Measurements from ENCODE around the gene KRABD2.
"Not testable (repeated sequence)": the region's sequence is repeated elsewhere in the genome, so short reads cannot be mapped to it uniquely, and the experiment has no call there.

The KRABD2 gene

GRCh38 chr17:8392674-8393469 lies 16.4 kb upstream of the KRABD2 start:
- no peak for DNase-seq

DNA sequence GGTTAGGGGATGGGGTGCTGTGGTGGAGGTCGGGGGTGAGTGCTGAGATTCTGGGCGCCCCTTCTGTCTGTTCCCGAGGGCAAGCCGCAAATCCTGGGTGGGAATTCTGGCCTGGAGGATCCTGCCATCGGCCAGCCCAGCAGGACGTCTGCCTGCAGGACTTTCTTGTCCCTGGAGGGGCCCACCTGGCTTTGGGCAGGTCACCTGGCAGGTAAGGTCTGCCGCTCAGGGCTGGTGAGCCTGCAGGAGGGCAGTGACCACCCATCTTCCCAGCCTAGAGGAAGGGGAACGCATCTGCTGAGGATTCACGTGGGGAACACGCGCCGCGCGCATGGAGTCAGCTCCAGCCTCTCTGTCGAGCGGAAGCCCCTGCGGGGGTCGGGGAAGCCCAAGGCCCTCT lies 15.8 kb upstream of the KRABD2 start:
- DNase-seq: no peak

- no peak for DNase-seq
These were observed 15.2 kb upstream of the KRABD2 start for GRCh38 chr17:8391711-8392110.

- DNase-seq: peak in 1 of 5 experiments; percentile 60
These were observed 11.6 kb upstream of the KRABD2 start for GRCh38 chr17:8387914-8388651.

DNA sequence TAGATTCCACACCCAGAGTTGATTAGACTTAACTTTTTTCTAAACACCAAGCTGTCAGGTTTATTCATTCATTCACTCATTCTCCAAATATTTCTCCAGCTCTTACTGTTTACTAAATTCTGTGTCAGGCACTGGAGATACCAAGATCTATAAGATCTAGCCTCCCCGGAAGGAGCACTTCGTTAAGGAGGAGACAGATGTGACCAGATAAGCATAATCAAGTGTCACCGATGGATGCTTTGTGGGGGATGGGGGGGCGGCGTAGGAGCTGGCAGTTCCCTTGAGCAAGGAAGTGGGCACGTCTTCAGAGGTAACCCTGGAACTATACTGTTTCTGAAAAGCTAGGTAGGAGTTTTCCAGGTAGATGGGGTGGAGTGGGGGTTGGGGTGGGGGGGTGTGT lies 10.3 kb upstream of the KRABD2 start:
- peak in 1 of 5 experiments; percentile 25 for DNase-seq

- no peak for DNase-seq
These were observed 8.4 kb upstream of the KRABD2 start for GRCh38 chr17:8384801-8385378.

DNA sequence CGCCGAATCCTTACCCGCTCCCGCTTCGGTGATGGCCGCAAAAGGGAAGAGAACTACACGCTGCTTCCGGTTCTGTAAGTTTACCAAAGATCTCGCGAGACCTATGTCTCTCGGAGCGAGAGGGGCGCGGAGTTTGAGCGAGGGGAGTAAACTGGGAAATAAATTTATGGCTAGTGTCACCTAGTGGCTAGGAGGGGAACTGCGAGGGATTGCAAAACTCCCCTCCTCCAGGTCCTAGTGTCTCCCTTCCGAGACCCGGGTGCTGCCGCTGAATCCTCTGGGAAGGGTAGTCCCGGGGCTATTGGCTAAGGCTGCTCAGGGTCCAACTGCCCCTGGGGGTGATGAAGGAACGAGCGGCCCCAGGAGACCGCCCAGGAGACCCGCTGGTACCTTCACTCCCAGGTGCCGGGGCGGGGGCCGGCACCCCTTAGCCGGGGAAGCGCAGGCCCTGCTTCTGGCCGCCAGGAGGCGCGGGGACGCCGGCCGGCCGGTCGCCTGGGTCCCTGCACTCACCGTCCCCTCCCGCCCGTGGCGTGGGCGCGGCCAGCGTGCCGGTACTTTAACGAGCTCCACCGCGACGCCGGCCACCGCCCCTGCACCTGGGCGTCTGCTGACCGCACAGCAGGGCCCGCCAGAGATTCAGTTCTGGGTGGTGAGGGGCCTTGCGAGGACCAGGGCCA lies 6.8 kb upstream of the KRABD2 start, which contains the start of gene RPL26:
Gene RPL26, minus strand, starts transcription at position 51 of the 680 bp plus-strand sequence. CDS start 883 bp downstream, outside the sequence.
- peak; percentile 75 to 98 (median 91) for DNase-seq

- DNase-seq: no peak
These were observed 6.3 kb upstream of the KRABD2 start for GRCh38 chr17:8382880-8383142.

GRCh38 chr17:8382052-8382879 lies 5.8 kb upstream of the KRABD2 start:
- DNase-seq: peak in 1 of 5 experiments; percentile 14

DNA sequence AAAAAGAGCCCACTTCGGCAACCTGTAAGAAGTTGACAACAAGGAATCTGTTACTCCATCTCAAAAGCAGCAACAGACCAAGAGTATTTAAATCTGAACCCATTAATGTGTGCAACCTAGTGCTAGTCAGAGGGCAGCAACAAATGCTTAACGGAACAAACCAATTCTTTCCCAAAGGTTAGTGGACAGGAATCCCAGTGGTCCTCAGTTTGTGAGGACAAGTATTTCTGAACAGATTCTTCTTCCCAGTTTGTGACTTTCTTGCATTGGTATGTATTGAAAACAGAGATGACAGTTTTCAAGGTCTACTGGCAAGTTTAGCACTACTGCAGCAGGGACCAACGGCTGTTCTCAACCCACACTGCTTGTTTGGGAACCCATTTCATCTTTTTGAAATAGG lies 3.5 kb upstream of the KRABD2 start:
- no peak for DNase-seq

GRCh38 chr17:8378117-8378516 lies 1.6 kb upstream of the KRABD2 start:
- DNase-seq: not testable (repeated sequence)

DNA sequence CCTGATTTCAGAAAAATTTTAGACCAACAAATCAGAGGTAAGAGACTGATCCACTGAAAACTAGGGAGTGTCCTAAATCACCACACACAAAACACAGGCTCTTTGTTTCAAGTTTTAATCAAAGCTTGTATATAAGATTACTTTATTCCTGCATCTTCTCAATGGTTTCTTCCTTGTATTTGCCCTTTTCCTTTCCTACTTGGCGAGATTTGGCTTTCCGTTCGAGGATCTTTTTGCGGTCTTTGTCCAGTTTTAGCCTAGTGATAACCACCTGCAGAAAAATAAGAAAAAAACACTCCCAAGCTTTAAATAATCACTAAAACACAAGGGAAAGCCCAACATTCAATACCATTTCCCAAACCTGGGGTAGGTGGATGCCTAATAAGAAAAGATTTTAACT lies 918 bp upstream of the KRABD2 start:
- DNase-seq: no peak

GRCh38 chr17:8375738-8376259 lies 705 bp downstream of the KRABD2 start:
- DNase-seq: no peak

- not testable (repeated sequence) for DNase-seq
These were observed 2.6 kb downstream of the KRABD2 start for GRCh38 chr17:8373856-8374255.

DNA sequence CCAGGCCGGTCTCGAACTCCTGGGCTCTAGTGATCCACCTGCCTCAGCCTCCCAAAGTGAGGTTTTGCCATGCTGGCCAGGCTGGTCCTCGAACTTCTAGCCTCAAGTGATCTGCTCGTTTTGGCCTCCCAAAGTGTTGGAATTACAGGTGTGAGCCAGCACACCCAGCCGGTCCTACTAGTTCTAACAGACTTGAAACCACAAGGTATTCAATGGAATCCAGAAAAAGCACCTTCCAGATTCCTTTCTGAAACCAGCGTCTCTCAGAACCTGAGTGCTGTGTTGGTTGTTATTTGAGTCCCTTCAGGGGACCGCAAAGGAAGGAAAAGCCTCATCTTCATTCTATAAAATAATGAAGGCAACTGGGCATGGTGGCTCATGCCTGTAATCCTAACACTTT lies 4.1 kb downstream of the KRABD2 start:
- DNase-seq: no peak

GRCh38 chr17:8371786-8372185 lies 4.7 kb downstream of the KRABD2 start:
- no peak for DNase-seq

GRCh38 chr17:8369944-8370343 lies 6.6 kb downstream of the KRABD2 start:
- no peak for DNase-seq

DNA sequence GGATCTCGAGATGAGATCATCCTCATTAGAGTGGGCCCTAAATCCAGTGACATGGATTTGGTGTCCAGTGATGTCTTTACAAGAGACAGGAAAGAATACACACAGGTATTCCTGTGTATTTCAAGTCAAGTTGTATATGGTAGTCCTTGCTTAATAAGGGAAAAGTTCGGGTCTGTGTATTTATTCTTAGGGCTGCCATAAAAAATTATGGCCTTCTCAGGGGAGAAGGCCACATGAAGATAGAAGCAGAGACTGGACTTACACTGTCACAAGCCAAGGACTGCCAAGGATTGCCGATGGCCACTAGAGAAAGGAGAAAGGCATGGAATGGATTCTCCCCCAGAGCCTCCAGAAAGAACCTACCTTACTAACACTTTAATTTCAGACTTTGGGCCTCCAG lies 8.3 kb downstream of the KRABD2 start:
- no peak for DNase-seq

DNA sequence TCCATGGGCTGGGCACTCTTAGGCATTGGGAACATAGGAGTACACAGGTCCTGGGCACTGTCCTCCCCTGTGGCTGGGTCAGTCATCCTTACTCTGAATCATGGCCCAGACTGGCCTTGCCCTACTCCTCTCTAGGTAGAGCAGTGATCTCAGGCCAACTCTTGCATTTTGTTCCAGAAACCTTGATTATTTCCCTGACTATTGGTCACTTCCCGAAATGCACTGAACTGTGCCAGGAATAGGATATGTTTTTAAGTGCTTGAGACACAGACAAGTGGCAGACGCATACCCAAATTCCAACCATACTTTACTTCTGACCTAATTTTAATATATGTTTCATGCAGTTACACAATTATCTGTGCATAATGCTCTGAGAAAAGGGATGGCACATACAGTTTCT lies 10.3 kb downstream of the KRABD2 start:
- DNase-seq: no peak

DNA sequence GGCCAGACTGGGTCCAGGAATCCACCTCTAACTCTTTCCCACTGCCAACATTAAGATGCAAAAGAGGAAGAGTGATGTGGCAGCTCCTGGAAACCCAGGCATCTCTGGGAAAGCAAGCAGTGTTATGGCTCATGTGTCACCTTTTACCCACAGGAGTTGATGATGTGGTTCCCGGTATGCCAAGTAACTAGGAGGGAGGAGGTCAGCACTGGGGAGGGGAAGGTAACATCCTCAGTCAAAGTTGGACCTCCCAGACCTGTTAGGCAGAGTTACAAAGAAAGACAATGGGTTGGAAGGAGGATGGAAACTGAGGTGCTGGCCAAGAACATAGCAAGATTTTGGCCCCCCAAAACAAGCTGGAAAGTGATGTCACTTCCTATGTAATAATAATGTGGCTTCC lies 11.4 kb downstream of the KRABD2 start:
- no peak for DNase-seq

- DNase-seq: no peak
These were observed 13.7 kb downstream of the KRABD2 start for GRCh38 chr17:8362651-8363332.

DNA sequence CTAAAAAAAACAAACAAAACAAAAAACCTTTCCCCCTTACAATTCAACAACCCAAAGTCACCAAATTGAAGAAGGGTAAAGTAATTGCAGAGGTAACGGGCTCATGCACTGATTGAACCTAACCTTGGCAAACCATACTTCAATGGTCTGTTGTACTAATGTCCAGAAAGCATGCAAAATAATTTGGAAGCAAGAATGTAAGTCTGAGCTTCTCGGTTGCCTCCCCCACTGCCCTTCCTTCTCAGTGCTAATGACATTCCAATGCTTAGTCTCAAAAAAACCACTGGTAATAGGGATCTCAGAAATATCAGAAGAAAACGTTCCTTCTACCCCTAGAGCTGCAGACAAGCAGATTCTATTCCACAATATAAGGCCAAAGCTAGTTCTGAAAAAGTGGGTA lies 15.8 kb downstream of the KRABD2 start:
- no peak for DNase-seq
